ENCODE data around the gene SORCS2. TPM values are rescaled to one million over a fixed set of nuclear protein-coding genes. Genes with fewer than 3 reads are reported as not detected.

Gene SORCS2
- total and polyA plus RNA-seq, 2 of the 4 experiments (the other 2 are of a cell fraction) = 0.36 to 0.62 TPM

GRCh38 chr4:7788694-7789425 is 596.5 kb downstream of the SORCS2 start:
- Histone ChIP-seq H3K27ac (ENCODE audit: insufficient read depth, low read length) (no peak overlapping the region), H2BK15ac (ENCODE audit: low read depth, low read length) (no peak overlapping the region), H2BK20ac (ENCODE audit: low read depth, low read length) (no peak overlapping the region), H3K27me3 (ENCODE audit: control insufficient read depth, insufficient read depth, low read length) (no peaks in the 10 kb centered on the region), H2BK120ac (ENCODE audit: low read depth, low read length) (no peak overlapping the region), H2AK9ac (replicated peaks; ENCODE audit: low read depth, low read length, poor library complexity) (no peak overlapping the region), H2BK5ac (ENCODE audit: low read depth, low read length, poor library complexity, severe bottlenecking) (no peak overlapping the region), H3K4me2 (ENCODE audit: low read depth, low read length) (no peak overlapping the region), H4K5ac (ENCODE audit: low read depth, low read length) (no peak overlapping the region), H2AFZ (replicated peaks; ENCODE audit: low read length, poor library complexity) (no peak overlapping the region), H3K56ac (ENCODE audit: extremely low read depth, insufficient read depth, low read length) (no peak overlapping the region), H4K91ac (ENCODE audit: insufficient read depth, low read depth, low read length) (no peak overlapping the region), H3K14ac (replicated peaks; ENCODE audit: low read depth, low read length) (no peak overlapping the region), H3K9me1 (ENCODE audit: insufficient read depth, low read length) (peaks cover 3% of the 10 kb centered on the region; the same call in 1 of the 2 replicates), H3K9ac (ENCODE audit: low read depth, low read length) (no peak overlapping the region), H3K4me3 (ENCODE audit: insufficient read depth, low read depth, low read length) (no peak overlapping the region), H4K20me1 (ENCODE audit: insufficient read depth, low read length) (peaks cover 28% of the 10 kb centered on the region), H3K36me3 (ENCODE audit: control insufficient read depth, insufficient read depth, low read length) (peaks cover 71% of the 10 kb centered on the region), H3K18ac (ENCODE audit: low read depth, low read length) (no peak overlapping the region), H3K23ac (ENCODE audit: low read depth, low read length) (no peak overlapping the region), H2AK5ac (ENCODE audit: low read depth, low read length) (no peak overlapping the region), H3K4me1 (ENCODE audit: control insufficient read depth, insufficient read depth, low read length) (no peaks in the 10 kb centered on the region), H4K8ac (ENCODE audit: low read depth in 2 of 2, low read length in 2 of 2) (no peak overlapping the region), H3K79me1 (ENCODE audit: low read depth in 1 of 2, low read length in 2 of 2) (peaks cover 45 to 76% of the 10 kb centered on the region in 2 experiments), H3K9me3 (ENCODE audit: control insufficient read depth, insufficient read depth, low read length) (no peaks in the 10 kb centered on the region), H3K4ac (ENCODE audit: low read depth, low read length) (no peak overlapping the region)
- WGBS, 2 experiments (ENCODE audit: extremely low coverage in 2 of 2, insufficient read length in 1 of 2) = 98% methylated on average over 5 of the region's 13 CpGs; no CpG with 5 or more reads in 1 of the 2 experiments
- intact Hi-C loops (cut with micrococcal nuclease) (no loop called here), in situ Hi-C loops (cut with MboI; ENCODE audit: low sequenced_read_pairs) (no loop called here), dilution Hi-C loops (cut with HindIII; ENCODE audit: low sequenced_read_pairs, unreplicated experiment) (no loop called here)
- POLR2A ChIA-PET (ENCODE audit: unreplicated experiment) = no interaction called here
- DNase-seq (no peak), ATAC-seq (ENCODE audit: low read depth) (no peak; the same call in 1 of the 2 replicates)
- CTCF ChIA-PET = no interaction called here
- TF ChIP-seq RFX5 (IDR thresholded peaks at IDR 0.05; ENCODE audit: low read depth, low read length) = no peak
- TF ChIP-seq CEBPB (IDR thresholded peaks at IDR 0.05; ENCODE audit: low read depth, low read length) = peak; percentile 68
- BruUV-seq (replicated peaks) = no TSS peak
